EL (cell line): ENCODE measurements around the gene TBC1D8.
"Not testable (repeated sequence)": the region's sequence is repeated elsewhere in the genome, so short reads cannot be mapped to it uniquely, and the experiment has no call there.

ENCODE experiments used
- DNase-seq: peaks from one replicate; pipeline ENCODE4 v3.0.0-alpha.2; 2016

Gene TBC1D8

GRCh38 chr2:101151146-101151858, at the start of gene TBC1D8:
TSS of gene TBC1D8 (minus strand) at chr2:101151382. CDS start at chr2:101151253, 129 bp downstream.
- peak; percentile 85 for DNase-seq

- DNase-seq: no peak
Observed at GRCh38 chr2:101200676-101201075, 49.5 kb upstream of the TBC1D8 start.

- no peak for DNase-seq
Observed at GRCh38 chr2:101199251-101199791, 48.1 kb upstream of the TBC1D8 start.

GRCh38 chr2:101197814-101198213, 46.6 kb upstream of the TBC1D8 start:
- DNase-seq: no peak

- peak; percentile 18 for DNase-seq
Observed at GRCh38 chr2:101197215-101197745, 46.1 kb upstream of the TBC1D8 start.

- no peak for DNase-seq
Observed at GRCh38 chr2:101195871-101196661, 44.9 kb upstream of the TBC1D8 start.

GRCh38 chr2:101193033-101193626, 41.9 kb upstream of the TBC1D8 start:
- no peak for DNase-seq

- DNase-seq: no peak
Observed at GRCh38 chr2:101190747-101191516, 39.8 kb upstream of the TBC1D8 start.

GRCh38 chr2:101188683-101189405, 37.7 kb upstream of the TBC1D8 start:
- peak; percentile 58 for DNase-seq

GRCh38 chr2:101187131-101187530, 35.9 kb upstream of the TBC1D8 start:
- DNase-seq: no peak

- DNase-seq: no peak
Observed at GRCh38 chr2:101185656-101186055, 34.5 kb upstream of the TBC1D8 start.

GRCh38 chr2:101185085-101185484, 33.9 kb upstream of the TBC1D8 start:
- DNase-seq: no peak

- no peak for DNase-seq
Observed at GRCh38 chr2:101179982-101180381, 28.8 kb upstream of the TBC1D8 start.

GRCh38 chr2:101176803-101177202, 25.6 kb upstream of the TBC1D8 start:
- DNase-seq: no peak

GRCh38 chr2:101175991-101176390, 24.8 kb upstream of the TBC1D8 start:
- no peak for DNase-seq

- DNase-seq: no peak
Observed at GRCh38 chr2:101173707-101174295, 22.6 kb upstream of the TBC1D8 start.

GRCh38 chr2:101169822-101170221, 18.6 kb upstream of the TBC1D8 start:
- DNase-seq: not testable (repeated sequence)

GRCh38 chr2:101168706-101169105, 17.5 kb upstream of the TBC1D8 start:
- DNase-seq: no peak

GRCh38 chr2:101167532-101167931, 16.4 kb upstream of the TBC1D8 start:
- DNase-seq: not testable (repeated sequence)

GRCh38 chr2:101164021-101164420, 12.8 kb upstream of the TBC1D8 start:
- DNase-seq: no peak
